SK-N-MC (cell line): Measurements from ENCODE around the gene SEC16B.

ENCODE experiments used
- EZH2 ChIP-seq: fragments of 200-600 bp; sonication (generic); IDR thresholded peaks from one replicate; pipeline ENCODE4 v1.6.1; 2017; ENCODE audit warnings: antibody characterized with exemption
- FOXP2 ChIP-seq: optimal IDR thresholded peaks from 2 replicates; pipeline ENCODE3; 2011; ENCODE audit warnings: mild to moderate bottlenecking, moderate library complexity; ENCODE audit not compliant: insufficient read depth; ENCODE audit errors: extremely low read length, control extremely low read depth
- POLR2AphosphoS5 ChIP-seq: IDR thresholded peaks from 2 replicates; pipeline ENCODE4 v1.6.1; 2012; ENCODE audit warnings: mild to moderate bottlenecking, low read depth, low read length, borderline replicate concordance

GRCh38 chr1:177909416-177909815 is 60.4 kb downstream of the SEC16B start:
- no peak for TF ChIP-seq POLR2AphosphoS5
- no peak for TF ChIP-seq EZH2
- no peak for TF ChIP-seq FOXP2
